Measurements from ENCODE around the gene KDM4B.
"Not testable (repeated sequence)": the region's sequence is repeated elsewhere in the genome, so short reads cannot be mapped to it uniquely, and the experiment has no call there.

The KDM4B gene

GRCh38 chr19:5177745-5178450, 209.0 kb downstream of the KDM4B start:
- DNase-seq (ENCODE audit: low read depth), result no peak

- no peak for DNase-seq (ENCODE audit: low read depth)
Measured at GRCh38 chr19:5178841-5179240, 209.9 kb downstream of the KDM4B start.

GRCh38 chr19:5179256-5179655, 210.3 kb downstream of the KDM4B start:
- DNase-seq (ENCODE audit: low read depth), result no peak

GRCh38 chr19:5181329-5181728, 212.4 kb downstream of the KDM4B start:
- no peak for DNase-seq (ENCODE audit: low read depth)

- no peak for DNase-seq (ENCODE audit: low read depth)
Measured at GRCh38 chr19:5182751-5183150, 213.8 kb downstream of the KDM4B start.

GRCh38 chr19:5183616-5184015, 214.7 kb downstream of the KDM4B start:
- no peak for DNase-seq (ENCODE audit: low read depth)

GRCh38 chr19:5184930-5185329, 216.0 kb downstream of the KDM4B start:
- no peak for DNase-seq (ENCODE audit: low read depth)

GRCh38 chr19:5186293-5187050, 217.6 kb downstream of the KDM4B start:
- DNase-seq (ENCODE audit: low read depth), result no peak

- DNase-seq (ENCODE audit: low read depth), result no peak
Measured at GRCh38 chr19:5188548-5189317, 219.8 kb downstream of the KDM4B start.

GRCh38 chr19:5189318-5189607, 220.3 kb downstream of the KDM4B start:
- DNase-seq (ENCODE audit: low read depth), result no peak

GRCh38 chr19:5191091-5191490, 222.2 kb downstream of the KDM4B start:
- DNase-seq (ENCODE audit: low read depth), result no peak

- no peak for DNase-seq (ENCODE audit: low read depth)
Measured at GRCh38 chr19:5192568-5192967, 223.7 kb downstream of the KDM4B start.

- DNase-seq (ENCODE audit: low read depth), result no peak
Measured at GRCh38 chr19:5193192-5193591, 224.3 kb downstream of the KDM4B start.

GRCh38 chr19:5194641-5195040, 225.7 kb downstream of the KDM4B start:
- DNase-seq (ENCODE audit: low read depth), result no peak

- DNase-seq (ENCODE audit: low read depth), result not testable (repeated sequence)
Measured at GRCh38 chr19:5195587-5195986, 226.7 kb downstream of the KDM4B start.

- DNase-seq (ENCODE audit: low read depth), result no peak
Measured at GRCh38 chr19:5196832-5197231, 227.9 kb downstream of the KDM4B start.

- no peak for DNase-seq (ENCODE audit: low read depth)
Measured at GRCh38 chr19:5200844-5201243, 231.9 kb downstream of the KDM4B start.

- no peak for DNase-seq (ENCODE audit: low read depth)
Measured at GRCh38 chr19:5202553-5202952, 233.6 kb downstream of the KDM4B start.
